ENCODE measurements around the gene TMEM209.

TMEM209 gene

DNA sequence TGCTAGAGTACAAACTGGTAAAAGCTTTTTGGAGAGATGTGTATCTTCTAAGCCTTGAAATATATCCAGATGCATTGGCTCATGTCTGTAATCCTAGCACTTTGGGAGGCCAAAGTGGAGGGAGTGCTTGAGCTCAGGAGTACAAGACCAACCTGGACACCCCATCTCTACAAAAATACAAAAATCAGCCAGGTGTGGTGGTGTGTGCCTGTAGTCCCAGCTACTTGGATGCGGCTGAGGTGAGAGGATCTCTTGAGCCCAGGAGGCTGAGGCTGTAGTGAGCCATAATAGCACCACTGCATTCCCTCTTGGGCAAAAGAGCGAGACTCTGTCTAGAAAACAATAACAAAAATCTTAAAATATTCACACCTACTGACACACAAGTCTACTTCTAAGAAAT is 25.6 kb downstream of the TMEM209 start:
- no peak overlapping the region for H3K4me3 ChIP-seq (ENCODE audit: low read depth in 1 of 5, low read length in 5 of 5)
- H3K9ac ChIP-seq (ENCODE audit: low read length in 5 of 5) = no peak overlapping the region
- H3K27ac ChIP-seq (ENCODE audit: low read depth, low read length) = no peak overlapping the region
- H3K4me1 ChIP-seq (ENCODE audit: control insufficient read depth in 5 of 5, insufficient read depth in 5 of 5, low read length in 5 of 5) = no peaks in the 10 kb centered on the region
- peaks cover 25 to 54% (median 37%) of the 10 kb centered on the region in 5 donors for H3K36me3 ChIP-seq (ENCODE audit: control insufficient read depth in 5 of 5, insufficient read depth in 5 of 5, low read length in 5 of 5)
- no peaks in the 10 kb centered on the region for H3K27me3 ChIP-seq (ENCODE audit: control insufficient read depth in 5 of 5, insufficient read depth in 4 of 5, low read length in 5 of 5)
- H3K9me3 ChIP-seq (ENCODE audit: control insufficient read depth in 5 of 5, low read length in 5 of 5) = no peaks in the 10 kb centered on the region

DNA sequence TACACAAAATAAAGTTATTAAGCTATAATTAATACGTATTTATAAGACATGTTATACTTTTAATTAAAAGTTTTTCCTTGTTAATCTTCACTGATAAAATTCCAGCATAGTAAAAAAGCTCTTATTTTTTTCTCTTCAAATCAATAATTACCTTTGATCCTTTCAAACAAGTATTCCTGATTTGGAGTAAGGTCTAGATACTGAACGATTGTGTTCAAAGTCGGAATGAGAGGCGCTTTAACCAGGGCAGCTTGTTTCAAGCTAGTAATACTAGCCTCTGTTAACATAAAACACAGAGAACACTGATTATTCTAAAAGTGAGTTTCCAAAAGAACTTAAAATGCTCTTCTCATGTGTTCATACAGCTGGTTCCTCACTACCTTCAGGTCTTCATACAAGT is 27.0 kb downstream of the TMEM209 start:
- H3K36me3 ChIP-seq (ENCODE audit: control insufficient read depth in 5 of 5, insufficient read depth in 5 of 5, low read length in 5 of 5) = peaks cover 24 to 52% (median 37%) of the 10 kb centered on the region in 5 donors
- H3K9ac ChIP-seq (ENCODE audit: low read length in 5 of 5) = no peak overlapping the region
- H3K27me3 ChIP-seq (ENCODE audit: control insufficient read depth in 5 of 5, insufficient read depth in 4 of 5, low read length in 5 of 5) = no peaks in the 10 kb centered on the region
- H3K4me1 ChIP-seq (ENCODE audit: control insufficient read depth in 5 of 5, insufficient read depth in 5 of 5, low read length in 5 of 5) = no peaks in the 10 kb centered on the region
- H3K4me3 ChIP-seq (ENCODE audit: low read depth in 1 of 5, low read length in 5 of 5) = no peak overlapping the region
- no peak overlapping the region for H3K27ac ChIP-seq (ENCODE audit: low read depth, low read length)
- H3K9me3 ChIP-seq (ENCODE audit: control insufficient read depth in 5 of 5, low read length in 5 of 5) = no peaks in the 10 kb centered on the region

DNA sequence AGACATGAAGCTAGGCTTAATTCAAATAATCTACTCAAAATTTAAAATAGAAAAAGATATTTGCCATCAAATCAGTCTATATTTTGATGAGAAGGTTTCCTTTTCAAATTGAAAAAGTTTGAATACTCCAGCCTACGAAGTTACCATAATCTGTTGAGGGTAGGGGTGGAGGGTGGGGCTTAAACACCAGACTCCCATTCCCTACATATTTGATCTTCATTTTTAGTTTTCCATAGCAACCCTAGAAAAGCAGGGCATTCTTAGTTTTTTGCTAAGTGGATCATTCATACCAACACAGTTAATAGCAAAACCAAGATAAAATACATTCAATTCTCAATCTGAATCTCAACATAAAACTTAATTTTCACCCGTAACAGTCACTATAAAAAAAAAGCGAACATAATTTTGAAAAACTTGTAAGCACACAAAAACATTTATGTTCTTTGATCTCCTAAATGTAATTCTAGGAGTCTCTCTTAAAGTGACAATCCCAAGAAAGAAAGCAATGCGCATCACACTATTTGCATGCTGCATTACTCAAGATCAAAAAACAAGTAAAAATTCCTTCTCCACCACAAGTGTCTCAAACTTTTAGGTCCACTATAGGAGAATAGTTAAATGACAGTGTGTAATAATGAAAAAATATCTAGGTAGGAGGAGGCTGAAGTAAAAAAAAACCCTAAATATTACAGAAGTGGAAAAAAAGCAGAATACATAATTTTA is 30.8 kb downstream of the TMEM209 start:
- Histone ChIP-seq H3K36me3 (ENCODE audit: control insufficient read depth in 5 of 5, insufficient read depth in 5 of 5, low read length in 5 of 5) (peaks cover 23 to 51% (median 28%) of the 10 kb centered on the region in 5 donors), H3K27me3 (ENCODE audit: control insufficient read depth in 5 of 5, insufficient read depth in 4 of 5, low read length in 5 of 5) (no peaks in the 10 kb centered on the region), H3K9ac (ENCODE audit: low read length in 5 of 5) (no peak overlapping the region)

DNA sequence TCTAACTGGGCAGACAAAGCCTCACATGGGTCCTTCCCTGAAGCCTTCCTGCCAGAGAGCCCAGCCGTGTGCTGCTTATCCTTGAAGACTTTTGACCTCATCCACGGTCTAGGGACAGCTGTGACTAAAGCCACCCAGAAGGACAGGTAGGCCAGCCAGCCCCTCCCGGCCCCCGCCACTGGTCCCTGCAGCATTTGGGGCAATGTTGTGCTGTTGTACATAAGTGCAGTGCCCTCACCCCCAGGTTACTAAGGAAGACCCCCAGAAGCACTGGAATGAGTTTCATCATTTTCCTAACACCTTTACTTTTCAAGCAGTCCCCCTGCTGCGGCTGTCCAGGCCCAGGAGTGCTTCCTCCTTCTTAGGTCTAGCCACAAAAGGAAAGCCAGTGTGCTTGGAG is 43.0 kb downstream of the TMEM209 start:
- H3K4me1 ChIP-seq (ENCODE audit: control insufficient read depth in 5 of 5, insufficient read depth in 5 of 5, low read length in 5 of 5) = no peaks in the 10 kb centered on the region
- H3K4me3 ChIP-seq (ENCODE audit: low read depth in 1 of 5, low read length in 5 of 5) = no peak overlapping the region
- no peak overlapping the region for H3K9ac ChIP-seq (ENCODE audit: low read length in 5 of 5)
- peaks cover 0 to 8% (median 3%) of the 10 kb centered on the region in 5 donors for H3K9me3 ChIP-seq (ENCODE audit: control insufficient read depth in 5 of 5, low read length in 5 of 5)
- no peaks in the 10 kb centered on the region for H3K27me3 ChIP-seq (ENCODE audit: control insufficient read depth in 5 of 5, insufficient read depth in 4 of 5, low read length in 5 of 5)
- H3K36me3 ChIP-seq (ENCODE audit: control insufficient read depth in 5 of 5, insufficient read depth in 5 of 5, low read length in 5 of 5) = peaks cover 22 to 57% (median 36%) of the 10 kb centered on the region in 5 donors
- no peak overlapping the region for H3K27ac ChIP-seq (ENCODE audit: low read depth, low read length)

More for the DNA sequence above, 30.8 kb downstream of the TMEM209 start:
- Histone ChIP-seq H3K4me3 (ENCODE audit: low read depth in 1 of 5, low read length in 5 of 5) (no peak overlapping the region), H3K9me3 (ENCODE audit: control insufficient read depth in 5 of 5, low read length in 5 of 5) (no peaks in the 10 kb centered on the region), H3K4me1 (ENCODE audit: control insufficient read depth in 5 of 5, insufficient read depth in 5 of 5, low read length in 5 of 5) (no peaks in the 10 kb centered on the region), H3K27ac (ENCODE audit: low read depth, low read length) (no peak overlapping the region)

DNA sequence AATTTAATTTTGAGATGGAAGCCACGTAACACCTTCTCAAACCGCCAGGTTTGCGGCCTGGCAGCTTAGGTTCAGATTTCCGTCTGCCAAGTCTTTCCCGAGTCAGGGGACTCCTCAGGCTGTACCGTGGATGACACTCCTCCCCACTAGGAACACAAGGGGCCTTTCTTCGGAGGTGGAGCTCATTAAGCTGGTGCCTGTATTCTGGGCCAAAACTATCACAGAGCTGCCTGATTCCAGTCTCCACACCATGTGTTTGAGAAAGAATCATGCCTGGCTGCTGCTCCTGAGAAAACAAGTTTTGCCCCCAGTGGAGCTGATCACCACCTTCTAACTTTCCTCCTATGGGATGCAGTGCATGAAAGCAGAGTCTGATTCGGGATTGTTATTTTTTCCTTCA is 44.8 kb downstream of the TMEM209 start:
- Histone ChIP-seq H3K9ac (ENCODE audit: low read length in 5 of 5) (no peak overlapping the region), H3K9me3 (ENCODE audit: control insufficient read depth in 5 of 5, low read length in 5 of 5) (peaks cover 0 to 13% (median 8%) of the 10 kb centered on the region in 5 donors), H3K36me3 (ENCODE audit: control insufficient read depth in 5 of 5, insufficient read depth in 5 of 5, low read length in 5 of 5) (peaks cover 21 to 49% (median 36%) of the 10 kb centered on the region in 5 donors), H3K4me3 (ENCODE audit: low read depth in 1 of 5, low read length in 5 of 5) (no peak overlapping the region), H3K27ac (ENCODE audit: low read depth, low read length) (no peak overlapping the region), H3K27me3 (ENCODE audit: control insufficient read depth in 5 of 5, insufficient read depth in 4 of 5, low read length in 5 of 5) (no peaks in the 10 kb centered on the region), H3K4me1 (ENCODE audit: control insufficient read depth in 5 of 5, insufficient read depth in 5 of 5, low read length in 5 of 5) (no peaks in the 10 kb centered on the region)

DNA sequence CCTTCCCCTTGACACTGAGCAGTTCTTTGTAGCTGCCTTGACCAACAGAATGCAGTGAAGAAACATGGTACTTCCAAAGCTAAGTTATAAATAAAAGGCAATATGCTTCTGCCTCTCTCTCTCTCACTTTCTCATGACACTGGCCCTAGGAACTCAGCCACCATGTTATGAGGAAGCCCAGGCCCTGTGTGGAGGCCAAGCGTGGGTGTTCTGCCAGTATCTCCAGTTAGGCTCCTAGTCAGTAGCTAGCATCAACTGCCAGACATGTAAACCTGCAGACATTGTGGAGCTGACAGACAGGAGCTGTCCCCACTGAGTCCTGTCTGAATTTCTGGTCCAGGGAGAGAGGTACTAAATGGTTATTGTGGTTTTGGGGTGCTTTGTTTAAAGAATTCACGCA is 45.2 kb downstream of the TMEM209 start:
- H3K27me3 ChIP-seq (ENCODE audit: control insufficient read depth in 5 of 5, insufficient read depth in 4 of 5, low read length in 5 of 5) = no peaks in the 10 kb centered on the region
- H3K27ac ChIP-seq (ENCODE audit: low read depth, low read length) = no peak overlapping the region

DNA sequence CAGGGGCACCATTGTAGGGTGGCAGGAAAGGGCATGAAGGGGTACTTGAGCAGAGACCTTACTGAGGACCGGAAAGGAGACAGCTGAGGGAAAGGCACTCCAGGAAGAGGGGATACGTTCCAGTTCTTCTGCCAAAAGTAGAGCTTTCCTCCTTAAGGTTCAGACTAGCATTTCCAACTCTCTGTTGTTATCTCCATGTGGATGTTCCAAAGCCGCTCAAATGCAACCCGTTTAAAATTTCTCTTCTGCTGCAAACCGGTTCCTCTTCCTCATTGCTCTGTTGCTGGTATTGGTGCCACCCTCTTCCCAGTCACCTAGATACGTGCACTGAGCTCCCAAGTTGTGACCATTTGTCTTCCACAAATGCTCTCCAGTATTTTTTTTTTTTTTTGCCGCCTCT is 47.5 kb downstream of the TMEM209 start:
- no peak overlapping the region for H3K27ac ChIP-seq (ENCODE audit: low read depth, low read length)
- H3K4me1 ChIP-seq (ENCODE audit: control insufficient read depth in 5 of 5, insufficient read depth in 5 of 5, low read length in 5 of 5) = peaks cover 0 to 13% (median 10%) of the 10 kb centered on the region in 5 donors
- peaks cover 0 to 13% (median 8%) of the 10 kb centered on the region in 5 donors for H3K9me3 ChIP-seq (ENCODE audit: control insufficient read depth in 5 of 5, low read length in 5 of 5)
- no peaks in the 10 kb centered on the region for H3K27me3 ChIP-seq (ENCODE audit: control insufficient read depth in 5 of 5, insufficient read depth in 4 of 5, low read length in 5 of 5)
- peaks cover 3 to 31% (median 21%) of the 10 kb centered on the region in 5 donors for H3K36me3 ChIP-seq (ENCODE audit: control insufficient read depth in 5 of 5, insufficient read depth in 5 of 5, low read length in 5 of 5)
- H3K9ac ChIP-seq (ENCODE audit: low read length in 5 of 5) = no peak overlapping the region
- no peak overlapping the region for H3K4me3 ChIP-seq (ENCODE audit: low read depth in 1 of 5, low read length in 5 of 5)

More for the DNA sequence above, 45.2 kb downstream of the TMEM209 start:
- peaks cover 0 to 13% (median 8%) of the 10 kb centered on the region in 5 donors for H3K9me3 ChIP-seq (ENCODE audit: control insufficient read depth in 5 of 5, low read length in 5 of 5)
- peaks cover 19 to 47% (median 34%) of the 10 kb centered on the region in 5 donors for H3K36me3 ChIP-seq (ENCODE audit: control insufficient read depth in 5 of 5, insufficient read depth in 5 of 5, low read length in 5 of 5)
- no peak overlapping the region for H3K4me3 ChIP-seq (ENCODE audit: low read depth in 1 of 5, low read length in 5 of 5)
- H3K4me1 ChIP-seq (ENCODE audit: control insufficient read depth in 5 of 5, insufficient read depth in 5 of 5, low read length in 5 of 5) = no peaks in the 10 kb centered on the region
- no peak overlapping the region for H3K9ac ChIP-seq (ENCODE audit: low read length in 5 of 5)

DNA sequence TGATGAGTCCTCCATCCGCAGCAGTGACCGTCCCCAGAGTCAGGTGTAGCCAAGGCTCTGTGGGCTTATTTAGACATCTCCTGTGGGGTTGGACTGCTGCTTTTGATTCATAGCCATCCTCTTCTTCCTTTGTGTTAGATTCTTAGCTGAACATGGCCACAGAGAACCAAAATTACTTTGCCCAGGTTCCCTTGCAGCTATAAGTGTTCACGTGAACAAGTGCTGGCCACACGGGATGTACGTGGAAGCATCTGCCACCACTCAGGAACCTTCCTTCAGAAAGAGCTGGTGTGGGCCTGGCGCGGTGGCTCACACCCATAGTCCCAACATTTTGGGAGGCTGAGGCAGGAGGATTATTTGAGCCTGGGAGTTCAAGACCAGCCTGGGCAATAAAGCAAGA is 49.1 kb downstream of the TMEM209 start:
- Histone ChIP-seq H3K9me3 (ENCODE audit: control insufficient read depth in 5 of 5, low read length in 5 of 5) (peaks cover 0 to 13% (median 8%) of the 10 kb centered on the region in 5 donors), H3K4me1 (ENCODE audit: control insufficient read depth in 5 of 5, insufficient read depth in 5 of 5, low read length in 5 of 5) (peaks cover 0 to 15% (median 11%) of the 10 kb centered on the region in 5 donors), H3K4me3 (ENCODE audit: low read depth in 1 of 5, low read length in 5 of 5) (no peak overlapping the region), H3K9ac (ENCODE audit: low read length in 5 of 5) (no peak overlapping the region), H3K36me3 (ENCODE audit: control insufficient read depth in 5 of 5, insufficient read depth in 5 of 5, low read length in 5 of 5) (peaks cover 3 to 17% (median 8%) of the 10 kb centered on the region in 5 donors), H3K27ac (ENCODE audit: low read depth, low read length) (no peak overlapping the region), H3K27me3 (ENCODE audit: control insufficient read depth in 5 of 5, insufficient read depth in 4 of 5, low read length in 5 of 5) (no peaks in the 10 kb centered on the region)

DNA sequence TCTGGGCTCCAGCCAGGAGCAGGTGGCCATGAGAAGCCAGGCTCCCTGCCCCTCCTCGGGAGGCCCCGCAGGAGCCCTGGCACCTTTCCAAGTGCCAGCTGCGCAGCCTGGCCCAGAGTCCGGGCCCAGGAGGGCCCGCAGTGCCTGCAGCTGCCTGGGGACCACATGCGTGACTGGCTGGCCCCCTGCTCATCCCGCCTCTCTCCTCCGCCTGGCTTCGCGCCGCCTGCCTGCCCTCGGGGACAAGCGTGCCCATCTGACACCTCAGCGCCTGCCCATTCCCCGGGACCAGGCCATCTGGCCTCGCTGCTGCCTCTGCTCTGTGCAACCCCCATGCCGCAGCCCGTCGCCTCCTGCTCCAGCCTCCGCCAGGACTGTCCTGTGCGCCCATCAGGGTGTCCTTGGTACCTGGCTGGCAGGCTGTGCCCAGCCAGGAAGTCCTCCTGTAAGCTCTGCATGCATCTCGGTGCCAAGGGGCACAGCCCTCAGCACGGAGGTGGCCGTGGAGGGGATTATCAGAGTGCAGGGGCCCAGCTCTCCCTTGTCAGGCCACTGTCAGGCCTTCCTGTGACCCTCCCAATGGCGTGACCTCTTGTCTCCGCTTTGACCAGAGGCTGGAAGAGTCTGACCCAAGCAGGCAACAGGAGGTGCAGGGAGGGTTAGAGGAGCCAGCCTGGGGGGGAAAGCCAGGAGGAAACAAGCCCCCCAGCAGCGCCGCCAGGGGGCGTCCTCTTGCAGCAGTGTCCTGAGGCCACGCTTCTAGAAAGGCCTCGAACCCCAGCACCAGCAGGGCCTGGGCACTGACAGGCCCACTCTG is 50.5 kb downstream of the TMEM209 start:
- Histone ChIP-seq H3K27me3 (ENCODE audit: control insufficient read depth in 5 of 5, insufficient read depth in 4 of 5, low read length in 5 of 5) (no peaks in the 10 kb centered on the region), H3K9ac (ENCODE audit: low read length in 5 of 5) (no peak overlapping the region), H3K27ac (ENCODE audit: low read depth, low read length) (no peak overlapping the region), H3K9me3 (ENCODE audit: control insufficient read depth in 5 of 5, low read length in 5 of 5) (peaks cover 0 to 7% (median 5%) of the 10 kb centered on the region in 5 donors), H3K4me3 (ENCODE audit: low read depth in 1 of 5, low read length in 5 of 5) (no peak overlapping the region), H3K36me3 (ENCODE audit: control insufficient read depth in 5 of 5, insufficient read depth in 5 of 5, low read length in 5 of 5) (peaks cover 0 to 5% (median 1%) of the 10 kb centered on the region in 5 donors), H3K4me1 (ENCODE audit: control insufficient read depth in 5 of 5, insufficient read depth in 5 of 5, low read length in 5 of 5) (peaks cover 0 to 16% (median 11%) of the 10 kb centered on the region in 5 donors)

DNA sequence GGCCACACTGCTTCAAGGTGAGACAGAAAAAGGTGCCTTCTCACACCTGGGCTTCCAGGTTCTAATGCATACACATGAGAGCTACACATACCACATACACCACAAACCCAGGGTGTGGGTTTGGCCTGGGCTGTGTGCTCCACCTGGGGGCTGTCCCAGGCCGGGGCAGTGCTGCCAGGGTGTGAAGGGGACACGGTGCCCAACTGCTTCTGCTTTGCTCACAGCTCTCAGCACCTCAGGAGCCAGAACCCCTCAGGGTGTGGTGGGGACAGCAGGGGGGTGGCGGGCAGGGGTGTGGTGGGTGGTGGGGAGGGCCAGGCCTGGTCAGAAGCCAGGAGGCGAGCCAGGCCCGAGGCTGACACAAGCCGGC is 51.1 kb downstream of the TMEM209 start:
- Histone ChIP-seq H3K27ac (ENCODE audit: low read depth, low read length) (no peak overlapping the region), H3K4me3 (ENCODE audit: low read depth in 1 of 5, low read length in 5 of 5) (no peak overlapping the region), H3K27me3 (ENCODE audit: control insufficient read depth in 5 of 5, insufficient read depth in 4 of 5, low read length in 5 of 5) (no peaks in the 10 kb centered on the region), H3K36me3 (ENCODE audit: control insufficient read depth in 5 of 5, insufficient read depth in 5 of 5, low read length in 5 of 5) (peaks cover 0 to 4% (median 0%) of the 10 kb centered on the region in 5 donors), H3K9me3 (ENCODE audit: control insufficient read depth in 5 of 5, low read length in 5 of 5) (peaks cover 0 to 7% (median 5%) of the 10 kb centered on the region in 5 donors), H3K4me1 (ENCODE audit: control insufficient read depth in 5 of 5, insufficient read depth in 5 of 5, low read length in 5 of 5) (peaks cover 0 to 22% (median 14%) of the 10 kb centered on the region in 5 donors), H3K9ac (ENCODE audit: low read length in 5 of 5) (no peak overlapping the region)
